Neural progenitor cell (in vitro differentiated cells): ENCODE data around the gene RITA1.

Experiments used
- EZH2phosphoT487 ChIP-seq: fragments of 200-600 bp; sonication (generic); IDR thresholded peaks from 2 replicates; pipeline ENCODE4 v1.6.1; 2017; ENCODE audit warnings: antibody characterized with exemption
- TF ChIP-seq, protein P1 (sequence below): fragments of 200-600 bp; sonication (generic); IDR thresholded peaks from 2 replicates; pipeline ENCODE4 v1.5.1; 2017; ENCODE audit warnings: antibody characterized with exemption, mild to moderate bottlenecking

DNA sequence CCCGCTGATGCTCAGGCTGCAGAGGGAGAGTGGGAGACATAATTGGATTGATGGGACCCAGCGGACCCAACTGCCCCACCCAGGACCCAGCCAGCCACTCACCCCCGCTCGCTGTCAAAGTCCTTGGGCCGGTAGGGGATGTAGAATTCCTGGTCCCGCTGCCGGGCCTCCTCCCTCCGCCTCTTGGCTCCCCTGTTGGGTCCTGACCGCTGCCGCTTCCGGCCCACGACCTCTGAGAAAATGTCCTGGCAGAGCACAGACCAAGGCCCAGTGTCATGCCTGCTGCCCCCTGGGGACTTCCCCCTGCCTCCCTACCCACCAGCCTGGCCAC lies 22.5 kb upstream of the RITA1 start:
- TF ChIP-seq, protein P1, sequence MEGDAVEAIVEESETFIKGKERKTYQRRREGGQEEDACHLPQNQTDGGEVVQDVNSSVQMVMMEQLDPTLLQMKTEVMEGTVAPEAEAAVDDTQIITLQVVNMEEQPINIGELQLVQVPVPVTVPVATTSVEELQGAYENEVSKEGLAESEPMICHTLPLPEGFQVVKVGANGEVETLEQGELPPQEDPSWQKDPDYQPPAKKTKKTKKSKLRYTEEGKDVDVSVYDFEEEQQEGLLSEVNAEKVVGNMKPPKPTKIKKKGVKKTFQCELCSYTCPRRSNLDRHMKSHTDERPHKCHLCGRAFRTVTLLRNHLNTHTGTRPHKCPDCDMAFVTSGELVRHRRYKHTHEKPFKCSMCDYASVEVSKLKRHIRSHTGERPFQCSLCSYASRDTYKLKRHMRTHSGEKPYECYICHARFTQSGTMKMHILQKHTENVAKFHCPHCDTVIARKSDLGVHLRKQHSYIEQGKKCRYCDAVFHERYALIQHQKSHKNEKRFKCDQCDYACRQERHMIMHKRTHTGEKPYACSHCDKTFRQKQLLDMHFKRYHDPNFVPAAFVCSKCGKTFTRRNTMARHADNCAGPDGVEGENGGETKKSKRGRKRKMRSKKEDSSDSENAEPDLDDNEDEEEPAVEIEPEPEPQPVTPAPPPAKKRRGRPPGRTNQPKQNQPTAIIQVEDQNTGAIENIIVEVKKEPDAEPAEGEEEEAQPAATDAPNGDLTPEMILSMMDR = no peak
- TF ChIP-seq EZH2phosphoT487 = no peak
